NCI-H748 treated with DMSO at 0.1 percent for 48 hours (cell line): Measurements from ENCODE around the gene AMPD3.
A peak's percentile ranks its signal among the peaks of the same experiment; 100 is the strongest.
"Not testable (repeated sequence)": the region's sequence is repeated elsewhere in the genome, so short reads cannot be mapped to it uniquely, and the experiment has no call there.

Experiments used
- DNase-seq: peaks from one replicate; lab custom pipeline; 2025; lab: John Stamatoyannopoulos, UW

AMPD3 gene

DNA sequence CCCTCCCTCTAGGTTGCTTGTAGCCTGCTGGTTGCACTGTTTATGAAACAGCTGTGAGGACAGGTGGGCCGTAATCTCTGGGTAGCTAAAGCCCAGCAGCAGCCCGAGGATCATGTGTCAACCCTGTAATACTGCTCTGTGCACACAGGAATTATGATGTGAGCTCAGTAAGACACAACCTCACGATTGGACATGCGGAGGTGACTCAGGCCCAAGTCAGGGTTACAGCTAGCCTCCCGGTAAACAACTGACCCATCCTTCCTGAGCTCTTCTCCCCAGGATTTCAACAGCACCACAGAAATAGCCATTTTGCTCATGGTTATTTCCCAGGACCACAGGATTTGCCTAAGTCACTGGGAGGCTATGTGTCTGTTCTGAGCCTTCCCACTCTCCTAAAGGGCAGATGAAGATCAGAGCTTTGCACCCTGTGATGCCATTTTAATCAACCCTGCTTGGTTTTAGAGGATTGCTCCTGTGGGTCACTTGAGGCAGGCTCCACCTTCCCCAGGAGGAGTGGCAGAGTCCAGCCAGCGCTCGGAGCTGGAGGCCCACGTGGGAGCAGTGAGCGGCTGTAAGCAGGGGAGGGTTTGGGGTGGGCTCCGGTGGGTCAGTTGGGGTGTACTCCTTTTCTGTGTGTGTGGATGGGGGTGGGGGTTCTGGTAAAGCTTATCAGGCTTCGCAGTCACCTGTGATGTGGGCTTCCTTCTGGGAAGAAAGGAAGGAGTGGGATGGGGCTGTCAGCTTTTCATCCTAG, at the start of gene AMPD3:
TSS of gene AMPD3 (plus strand) at position 387 of the 754 bp plus-strand sequence. CDS start 6,256 bp downstream, outside the sequence.
- DNase-seq, result peak; percentile 74

DNA sequence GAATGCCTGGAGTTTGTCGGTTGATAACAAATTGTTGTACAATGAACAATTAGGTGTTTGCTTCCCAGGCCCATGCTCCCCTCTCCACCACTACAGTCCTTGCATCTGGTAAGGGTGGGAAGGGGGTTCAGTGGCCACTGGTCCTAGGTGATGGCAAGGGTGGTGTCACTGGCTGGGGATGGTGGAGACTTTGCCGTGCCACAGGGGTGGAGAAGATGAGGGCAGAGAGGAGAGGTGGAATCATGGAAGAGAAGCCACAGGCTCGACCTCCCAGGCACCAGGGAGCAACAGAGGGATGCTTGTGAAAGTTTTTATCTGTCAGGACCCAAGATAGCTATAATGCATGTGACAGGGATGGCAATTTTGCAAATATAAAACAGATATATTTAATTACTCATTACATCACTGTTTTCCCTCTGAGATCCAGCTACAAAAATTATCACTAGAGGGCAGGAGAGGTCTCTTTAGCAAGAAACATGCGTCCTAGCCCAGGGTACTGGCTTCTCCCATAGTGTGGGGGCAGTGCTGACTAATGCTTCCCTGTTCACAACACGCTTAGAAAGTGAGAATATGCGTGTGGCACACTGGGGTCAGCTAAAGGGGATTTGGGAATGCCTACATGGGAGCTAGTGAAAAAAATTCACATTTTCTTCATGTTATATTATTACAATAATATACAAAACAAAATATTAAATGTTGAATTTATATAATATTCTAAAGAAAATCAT, 49.0 kb upstream of the AMPD3 start:
- peak; percentile 75 for DNase-seq

DNA sequence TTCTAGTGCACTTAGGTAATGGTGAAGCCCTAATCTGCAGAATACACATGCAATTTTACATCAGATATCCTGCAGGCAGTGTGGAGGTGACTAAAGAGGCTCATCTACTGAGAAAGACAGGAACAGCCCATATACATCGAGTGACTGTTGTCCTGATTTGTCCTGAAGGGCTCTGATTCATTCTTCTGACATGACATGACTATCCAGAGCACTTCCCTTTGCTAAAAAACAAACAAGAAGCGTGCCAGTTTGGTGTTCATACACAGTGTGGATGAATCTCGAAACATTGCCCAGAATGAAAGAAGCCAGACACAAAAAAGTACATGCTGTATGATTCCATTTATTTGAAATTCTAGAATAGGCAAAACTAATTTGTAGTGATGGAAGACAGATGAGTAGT, 48.0 kb upstream of the AMPD3 start:
- no peak for DNase-seq

DNA sequence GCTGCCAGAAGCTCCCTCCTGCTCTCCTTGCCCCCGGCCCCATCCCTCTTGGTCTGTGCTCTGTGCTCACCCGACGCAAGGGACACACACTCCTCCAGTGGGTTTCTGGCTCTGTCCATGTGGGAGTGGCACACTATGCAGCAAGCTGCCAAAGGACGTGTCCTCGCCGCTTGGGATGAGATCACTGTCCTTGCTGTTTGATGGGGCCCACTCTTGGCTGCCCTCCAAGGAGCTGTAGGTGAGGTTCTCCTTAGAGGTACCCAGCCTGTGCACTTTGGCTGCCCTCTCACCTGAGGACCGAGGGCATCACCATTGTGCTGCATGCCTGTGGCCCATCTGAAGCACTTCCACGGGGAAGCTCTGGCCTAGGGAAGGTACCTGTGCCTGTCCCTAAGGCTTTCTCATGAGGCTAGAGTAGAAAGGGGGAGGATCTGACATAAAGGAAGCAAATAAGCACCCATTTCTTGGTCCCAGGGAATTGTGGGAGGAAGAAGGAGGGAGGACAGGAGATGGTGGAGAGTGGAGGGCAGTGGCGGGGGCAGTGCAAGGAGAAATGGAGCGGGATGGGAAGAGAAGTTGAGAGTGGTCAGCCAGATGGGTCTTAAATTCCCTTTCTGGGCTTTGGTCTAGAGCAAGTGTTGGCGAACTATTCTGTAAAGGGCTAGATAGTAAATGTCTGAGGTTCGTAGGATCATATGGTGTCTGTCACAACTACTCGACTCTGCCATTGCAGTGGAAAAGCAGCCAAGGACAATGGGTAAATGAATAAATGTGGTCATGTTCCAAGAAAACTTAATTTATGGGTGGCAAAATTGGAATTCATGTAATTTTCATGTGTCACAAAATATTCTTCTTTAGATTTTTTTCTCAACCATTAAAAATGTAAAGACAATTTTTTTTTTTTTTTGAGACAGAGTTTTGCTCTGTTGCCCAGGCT, 47.0 kb upstream of the AMPD3 start:
- DNase-seq, result no peak

DNA sequence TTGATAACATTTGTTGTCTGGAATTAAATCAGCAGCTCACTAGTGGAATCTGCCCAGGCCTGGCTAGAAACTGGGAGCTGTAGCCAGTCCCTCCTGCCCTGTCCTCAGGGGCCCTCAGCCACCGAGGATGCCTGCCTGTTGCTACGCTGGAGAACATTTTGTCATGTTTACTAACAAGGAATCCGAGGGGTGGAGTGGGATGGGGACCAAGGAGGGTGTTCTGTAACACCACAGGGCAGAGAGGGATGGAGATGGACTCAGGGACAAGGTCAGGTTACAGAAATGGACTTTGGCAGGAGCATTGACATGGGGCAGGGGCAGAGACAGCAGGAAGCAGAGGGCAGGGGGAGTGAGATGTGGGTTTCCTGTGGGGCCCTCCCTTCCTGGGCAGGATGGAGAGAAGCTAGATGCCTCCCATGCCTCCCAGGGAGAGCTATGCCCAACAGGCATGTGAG, 45.8 kb upstream of the AMPD3 start:
- DNase-seq, result no peak

DNA sequence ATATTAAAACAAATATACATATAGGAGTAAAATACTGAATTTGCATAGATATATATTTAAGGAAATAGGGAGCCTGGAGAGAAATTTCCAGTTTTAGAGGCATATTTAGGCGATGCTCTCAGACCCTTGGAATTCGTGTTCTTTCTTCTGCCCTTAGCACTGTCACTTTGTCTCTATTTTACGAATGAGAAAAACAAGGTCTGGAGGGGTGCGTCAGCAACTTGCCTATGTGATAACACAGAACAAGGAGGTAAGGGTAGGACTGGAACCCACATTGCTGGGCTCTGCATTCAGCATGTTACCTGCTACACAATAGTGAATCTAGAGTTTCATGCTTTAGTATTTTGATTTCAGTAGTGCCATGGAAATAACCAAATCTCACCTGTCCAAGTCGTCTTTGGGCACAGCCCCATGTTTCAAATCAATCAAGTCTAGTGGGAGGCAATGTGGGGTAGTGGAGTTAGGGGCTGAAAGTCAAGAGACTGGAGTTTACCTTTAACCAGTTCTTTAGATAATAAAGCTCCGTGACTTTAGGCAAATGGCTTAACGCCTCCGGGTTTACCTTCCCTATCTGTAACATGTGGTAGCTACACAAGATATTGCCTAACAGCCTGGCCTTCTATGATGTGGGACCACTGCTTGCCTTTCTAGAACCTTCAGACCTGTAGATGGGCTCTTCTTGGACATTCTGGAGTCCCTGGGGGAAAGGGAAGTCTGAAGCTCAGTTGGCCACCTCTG, 44.8 kb upstream of the AMPD3 start:
- no peak for DNase-seq

DNA sequence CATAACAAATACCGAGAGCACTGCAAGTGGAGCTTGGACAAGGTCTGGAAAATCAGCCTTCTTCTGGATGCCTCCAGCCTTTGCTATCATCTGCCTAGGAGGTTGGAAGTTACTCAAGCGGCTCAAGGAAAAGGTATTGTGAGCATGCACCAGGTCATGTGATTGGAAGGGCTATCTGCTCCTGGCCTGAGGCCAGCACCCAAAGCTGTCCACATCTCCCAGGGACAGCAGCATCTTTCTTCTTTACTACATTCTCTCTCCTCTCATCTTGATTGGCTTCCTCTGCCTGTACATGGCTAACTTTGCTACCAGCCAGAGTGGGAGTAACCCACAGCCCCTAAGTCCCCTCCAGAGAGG, 44.2 kb upstream of the AMPD3 start:
- DNase-seq, result no peak

DNA sequence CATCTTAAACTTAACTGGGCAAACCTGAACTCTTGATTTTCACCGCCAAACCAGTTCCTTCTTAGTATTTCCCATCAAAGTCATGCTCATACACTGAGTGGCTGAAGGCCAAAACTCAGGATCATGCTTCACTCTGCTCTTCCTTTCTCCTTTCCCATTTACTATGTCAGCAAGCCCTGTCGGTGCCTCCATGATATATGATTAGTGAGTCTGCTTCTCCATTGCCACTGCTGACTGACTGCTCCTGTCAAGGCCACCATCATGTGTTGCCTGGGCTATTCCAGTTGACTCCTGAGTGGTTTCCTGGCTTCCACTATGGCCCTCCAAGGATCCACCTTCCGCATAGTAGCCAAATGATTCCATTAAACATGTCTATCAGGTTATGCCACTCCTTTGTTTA, 42.8 kb upstream of the AMPD3 start:
- no peak for DNase-seq

DNA sequence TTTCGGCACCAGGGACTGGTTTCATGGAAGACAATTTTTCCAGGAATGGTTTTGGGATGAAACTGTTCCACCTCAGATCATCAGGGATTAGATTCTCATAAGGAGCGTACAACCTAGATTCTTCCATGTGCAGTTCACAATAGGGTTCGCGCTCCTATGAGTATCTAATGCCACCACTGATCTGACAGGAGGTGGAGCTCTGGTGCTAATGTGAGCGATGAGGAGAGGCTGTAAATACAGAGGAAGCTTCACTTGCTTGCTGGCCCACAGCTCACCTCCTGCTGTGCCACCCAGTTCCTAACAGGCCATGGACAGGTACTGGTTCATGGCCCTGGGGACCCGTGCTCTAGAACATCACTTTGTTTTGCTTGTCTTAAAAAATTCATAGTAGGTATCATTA, 41.8 kb upstream of the AMPD3 start:
- no peak for DNase-seq

DNA sequence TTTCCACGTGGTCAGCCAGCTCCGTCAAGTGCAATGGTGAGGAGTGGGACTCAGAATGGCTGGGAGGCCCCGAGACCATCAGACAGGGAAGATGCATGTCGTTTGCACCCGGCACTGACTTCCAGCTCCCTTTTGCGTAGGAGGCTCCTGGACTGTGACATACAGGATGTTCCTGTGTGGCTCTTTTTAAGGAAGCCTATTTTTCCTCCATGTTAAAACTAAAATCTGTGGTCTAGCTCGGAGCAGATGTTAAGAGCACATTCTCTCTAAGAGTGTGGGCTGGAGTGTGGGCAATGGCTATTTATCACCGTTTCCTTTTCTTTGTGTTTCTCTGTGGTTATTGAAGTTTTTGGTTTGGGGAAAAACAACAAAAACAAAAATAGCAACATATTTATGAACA, 40.9 kb upstream of the AMPD3 start:
- no peak for DNase-seq

DNA sequence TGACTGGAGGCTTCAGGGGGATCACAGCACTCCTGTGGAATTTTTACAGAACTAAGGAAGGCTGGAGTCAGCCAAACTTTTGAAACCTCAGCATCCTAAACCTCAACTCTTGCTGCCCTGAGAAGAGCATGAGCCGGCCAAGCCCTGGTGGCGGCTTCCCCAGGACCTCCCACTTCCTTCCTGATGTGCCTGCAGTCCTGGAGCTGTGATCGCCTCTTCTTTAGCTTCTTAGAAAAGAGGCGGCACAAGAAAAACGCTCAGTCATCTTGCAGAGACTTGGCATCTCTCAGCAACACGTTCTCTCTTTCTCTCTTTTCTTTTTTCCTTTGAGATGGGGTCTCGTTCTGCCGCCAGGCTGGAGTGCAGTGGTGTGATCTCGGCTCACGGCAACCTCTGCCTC, 40.4 kb upstream of the AMPD3 start:
- DNase-seq, result no peak

DNA sequence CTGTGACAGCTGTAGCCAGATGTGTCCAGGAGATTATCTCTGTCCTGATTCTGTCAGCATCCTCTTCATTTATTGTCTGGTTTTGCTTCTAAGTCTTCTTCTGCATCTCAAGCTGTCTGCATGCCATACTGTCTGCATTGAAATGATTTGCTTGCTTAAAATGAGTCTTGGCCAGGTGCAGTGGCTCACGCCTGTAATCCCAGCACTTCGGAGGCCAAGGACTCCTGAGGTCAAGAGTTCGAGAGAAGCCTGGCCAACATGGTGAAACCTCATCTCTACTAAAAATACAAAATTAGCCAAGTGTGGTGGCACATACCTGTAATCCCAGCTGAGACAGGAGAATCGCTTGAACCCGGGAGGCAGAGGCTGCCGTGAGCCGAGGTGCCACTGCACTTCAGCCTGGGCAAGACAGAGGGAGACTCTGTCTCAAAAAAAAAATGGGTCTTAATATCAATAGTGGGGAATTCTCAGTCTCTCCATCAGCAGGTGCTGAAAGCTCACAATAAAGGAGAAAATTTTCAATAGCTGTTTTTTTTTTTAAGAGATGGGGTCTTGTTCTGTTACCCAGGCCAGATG, 39.2 kb upstream of the AMPD3 start:
- no peak for DNase-seq

DNA sequence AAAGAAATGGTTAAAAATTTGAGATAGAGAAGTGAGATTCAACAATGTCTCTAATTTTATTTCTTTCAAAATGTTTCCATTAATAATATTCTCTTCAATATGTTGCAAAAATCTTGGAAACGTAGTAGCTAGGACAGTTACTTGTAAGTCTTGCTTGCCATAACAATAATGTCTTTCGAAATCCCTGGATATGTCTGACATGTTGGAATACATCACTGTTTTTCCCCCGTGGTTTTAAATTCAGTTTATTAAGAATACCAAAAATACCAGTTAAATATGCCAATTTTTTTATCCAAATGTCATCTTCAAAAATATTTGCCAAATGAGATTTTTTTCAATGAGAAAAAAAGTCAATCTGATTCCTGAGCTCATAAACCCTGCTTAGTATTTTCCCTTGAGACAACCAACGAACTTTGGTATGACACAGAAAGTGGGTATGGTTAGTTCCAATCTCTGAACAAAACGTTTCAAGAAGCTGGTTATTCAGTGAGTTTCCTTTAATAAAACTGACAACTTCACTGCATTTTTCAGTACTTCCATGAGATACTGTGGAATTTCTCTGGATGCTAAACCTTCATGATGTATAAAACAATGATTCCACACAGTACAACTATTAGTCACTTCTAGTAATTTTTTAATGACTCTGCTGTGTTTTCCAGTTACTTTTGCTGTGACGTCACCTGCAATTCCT, 36.7 kb upstream of the AMPD3 start:
- no peak for DNase-seq

DNA sequence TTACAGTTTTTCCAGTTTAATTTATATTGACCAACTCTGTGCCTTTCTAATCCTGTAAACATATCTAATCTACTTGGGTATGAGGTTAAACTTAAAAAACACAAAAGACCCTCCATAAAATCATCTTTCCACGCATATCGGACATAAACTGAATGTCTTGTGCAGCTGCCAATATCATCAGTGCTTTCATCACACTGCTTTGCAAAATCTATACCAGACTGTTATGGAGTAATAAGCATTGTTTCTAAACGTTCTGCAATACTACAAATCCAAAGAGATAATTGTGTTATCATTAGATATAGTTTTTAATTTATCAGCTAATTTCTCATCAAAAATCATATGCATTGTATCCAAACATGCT, 36.1 kb upstream of the AMPD3 start:
- no peak for DNase-seq

DNA sequence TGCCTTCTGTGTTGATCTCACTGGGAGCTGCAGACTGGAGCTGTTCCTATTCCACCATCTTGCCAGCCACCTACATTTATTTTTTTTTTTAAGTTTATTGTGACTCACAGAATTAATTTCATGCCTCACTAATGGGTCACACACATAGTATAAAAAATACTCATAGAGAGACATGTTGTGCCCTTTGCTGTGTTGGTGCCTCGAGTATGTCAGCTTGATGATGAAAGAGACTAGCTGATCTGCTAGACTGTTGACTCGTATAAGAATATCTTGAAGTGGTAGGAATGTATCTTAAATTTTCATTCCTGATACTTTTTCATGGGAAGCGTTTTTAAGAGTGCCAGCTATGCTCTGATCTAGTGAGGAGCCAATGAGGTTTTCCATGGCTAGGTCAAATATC, 28.6 kb upstream of the AMPD3 start:
- DNase-seq, result no peak

DNA sequence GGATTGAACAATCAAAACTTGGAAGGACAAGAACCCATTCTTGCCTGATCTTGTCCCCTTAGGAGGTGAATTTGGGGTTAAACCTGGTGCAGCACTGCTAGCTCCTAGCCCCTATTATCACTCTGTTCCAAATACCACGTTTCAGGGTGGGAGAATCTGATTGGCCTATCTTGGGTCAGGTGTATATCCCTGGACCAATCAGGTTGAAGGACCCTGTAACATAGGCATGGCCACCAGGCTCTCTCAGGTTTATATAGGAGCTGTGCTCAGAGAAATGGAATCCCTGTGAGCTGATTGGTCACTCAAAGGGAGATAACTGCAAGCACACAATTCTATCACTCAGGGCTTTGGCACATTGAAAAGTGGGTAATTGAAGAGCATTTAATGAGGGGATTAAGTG, 26.6 kb upstream of the AMPD3 start:
- no peak for DNase-seq

DNA sequence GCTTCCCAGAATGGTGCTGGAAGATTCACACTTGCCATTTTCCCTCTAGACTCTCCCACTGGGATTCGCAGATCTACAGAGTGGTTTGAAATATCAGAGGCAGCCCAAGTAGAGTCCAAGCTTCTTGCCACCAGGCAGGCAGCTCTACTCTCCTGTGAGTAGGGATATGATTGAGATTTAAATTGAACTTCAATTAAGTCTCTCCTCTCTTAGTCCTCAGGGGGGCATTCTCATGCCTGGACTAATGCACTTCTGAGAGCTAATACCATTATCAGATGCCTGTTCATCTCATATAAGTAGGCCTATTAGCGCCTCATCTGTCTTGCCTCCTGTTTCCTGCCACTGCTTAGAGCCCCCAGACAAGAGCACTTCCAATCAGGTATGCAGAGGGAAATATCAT, 25.5 kb upstream of the AMPD3 start:
- no peak for DNase-seq

DNA sequence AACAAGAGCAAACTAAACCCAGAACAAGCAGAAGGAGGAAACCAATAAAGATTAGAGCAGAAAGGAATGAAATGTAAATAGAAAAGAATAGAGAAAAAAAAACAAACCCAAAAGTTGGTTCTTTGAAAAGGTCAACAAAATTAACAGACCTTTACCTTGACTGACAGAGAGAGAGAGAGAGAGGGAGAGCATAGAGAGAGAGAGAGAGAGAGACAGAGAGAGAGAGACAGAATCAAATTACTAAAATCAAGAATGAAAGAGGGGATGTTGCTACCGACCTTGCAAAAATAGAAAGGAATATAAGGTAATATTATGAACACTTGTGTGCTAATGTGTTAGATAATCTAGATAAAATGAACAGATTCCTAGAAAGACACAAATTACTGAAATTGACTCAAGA, 22.6 kb upstream of the AMPD3 start:
- DNase-seq, result no peak

DNA sequence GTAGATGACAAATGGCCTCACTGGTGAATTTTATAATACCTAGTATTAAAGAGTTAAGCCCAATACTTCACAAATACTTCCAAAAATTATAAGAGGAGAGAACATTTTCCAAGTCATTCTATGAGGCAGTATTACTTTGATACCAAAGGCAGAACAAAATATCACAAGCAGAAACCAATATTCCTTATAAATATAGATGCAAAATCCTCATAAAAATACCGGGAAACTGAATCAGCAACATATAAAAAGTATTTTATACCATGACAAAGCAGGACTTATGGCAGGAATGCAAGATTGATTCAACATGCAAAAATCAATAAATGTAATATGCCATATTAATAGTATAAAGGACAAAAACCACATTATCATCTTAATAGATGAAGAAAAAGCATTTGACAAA, 22.1 kb upstream of the AMPD3 start:
- DNase-seq, result no peak

DNA sequence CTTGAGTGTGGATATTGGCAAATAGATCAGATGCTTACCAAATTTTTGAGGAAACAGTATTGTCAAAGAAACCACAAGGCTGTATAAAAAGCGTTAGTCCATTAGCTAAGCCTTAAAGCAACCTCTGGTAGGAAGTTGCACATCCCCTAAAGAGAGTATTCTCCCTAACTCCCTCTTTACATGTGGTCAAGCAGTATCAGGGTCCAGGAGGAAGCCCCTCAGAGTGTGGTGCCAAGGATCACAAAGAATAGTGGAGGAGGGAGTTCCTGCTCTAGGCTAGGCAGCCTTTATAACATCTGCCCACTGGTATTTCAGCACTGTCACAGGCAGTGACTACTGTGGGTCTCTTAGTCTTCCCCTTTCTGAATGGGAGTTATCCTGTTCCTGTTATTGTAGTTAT, 18.8 kb upstream of the AMPD3 start:
- DNase-seq, result no peak

DNA sequence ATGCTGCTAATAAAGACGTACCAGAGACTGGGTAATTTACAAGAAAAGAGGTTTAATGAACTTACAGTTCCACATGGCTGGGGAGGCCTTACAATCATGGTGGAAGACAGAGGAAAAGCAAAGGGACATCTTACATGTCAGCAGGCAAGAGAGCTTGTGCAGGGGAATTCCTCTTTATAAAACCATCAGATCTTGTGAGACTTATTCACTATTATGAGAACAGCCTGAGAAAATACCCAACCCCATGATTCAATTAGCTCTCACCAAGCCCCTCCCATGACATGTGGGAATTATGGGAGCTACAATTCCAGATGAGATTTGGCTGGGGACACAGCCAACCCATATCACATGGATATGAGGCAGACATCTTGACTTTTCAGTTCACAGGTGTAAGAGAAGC, 18.4 kb upstream of the AMPD3 start:
- DNase-seq, result not testable (repeated sequence)
